ENCODE data around the gene GADD45GIP1.

Gene GADD45GIP1

GRCh38 chr19:12907166-12907565 is 49.9 kb downstream of the GADD45GIP1 start:
- no peak for DNase-seq (ENCODE audit: low read depth in 2 of 2)

Data from fibroblast of skin of left biceps (primary cell).